K562 (cell line): Measurements from ENCODE around the gene SNX1. TPM values are rescaled to one million over a fixed set of nuclear protein-coding genes. Genes with fewer than 3 reads are reported as not detected.
A peak's percentile ranks its signal among the peaks of the same experiment; 100 is the strongest.

ENCODE experiments used
- ATAC-seq: fragments of 200-7000 bp; cut with Tn5 transposase; 3 replicates; pipeline ENCODE4 v1.9.1; 2020; ENCODE audit warnings: moderate library complexity
- BruUV-seq: library from RNA; stranded (reverse); fragments of 400-500 nt; replicated peaks from 2 replicates; lab custom pipeline; 2021; lab: Mats Ljungman, UMichigan
- CTCF ChIA-PET: fragments of 300-600 bp; formaldehyde crosslinking; extraction: SDS; loops from one replicate; lab custom pipeline; 2021; ENCODE audit warnings: low intra/inter-chr PET ratio; lab: Yijun Ruan, JAX
- POLR2A ChIA-PET: fragments of 300-600, 350-650 bp; sonication (Branson Sonifier 250); formaldehyde crosslinking; extraction: SDS; loops from one replicate; lab custom pipeline; 2021; ENCODE audit warnings: antibody characterized with exemption, inconsistent platforms; lab: Yijun Ruan, JAX
- DNase-seq, 4 experiments: peaks; one replicate each; pipeline versions ENCODE4 v3.0.0 to v3.0.0-alpha.2; 2011 to 2018; ENCODE audit warnings: low spot score in 3 of 4, mixed read lengths in 3 of 4; ENCODE audit errors: extremely low read depth in 1 of 4
- FAIRE-seq: peaks from 2 replicates; lab custom pipeline; 2011; peaks lifted over from hg19 to GRCh38; lab: Jason Lieb, UNC
- H2AFZ ChIP-seq: 2 replicates; pipeline ENCODE4 v1.6.0; 2011; ENCODE audit warnings: low read depth, low read length, control low read depth, inconsistent platforms
- H3K27ac ChIP-seq: fragments of 200-600 bp; 3 replicates; pipeline ENCODE4 v1.8.0; 2011; ENCODE audit warnings: low read depth, mild to moderate bottlenecking, control low read depth, inconsistent platforms, low read length, moderate library complexity, mixed read lengths; ENCODE audit errors: extremely low read depth
- H3K27me3 ChIP-seq, 2 experiments: fragments of 300-600 bp in 1 of 2; 2 replicates in 1 of 2; 3 replicates in 1 of 2; pipeline versions ENCODE4 v1.6.0 to v1.8.0; 2011; ENCODE audit warnings: inconsistent platforms in 2 of 2, low read length in 2 of 2, mild to moderate bottlenecking in 1 of 2, mixed read lengths in 1 of 2, moderate library complexity in 1 of 2; ENCODE audit not compliant: control insufficient read depth in 2 of 2, insufficient read depth in 2 of 2
- H3K36me3 ChIP-seq: fragments of 300-600 bp; 3 replicates; pipeline ENCODE4 v1.8.0; 2011; ENCODE audit warnings: mild to moderate bottlenecking, low read length, inconsistent platforms; ENCODE audit not compliant: control insufficient read depth, insufficient read depth
- H3K4me1 ChIP-seq, 2 experiments: fragments of 200-600 bp in 1 of 2; replicated peaks in 1 of 2; 2 replicates in 1 of 2; 3 replicates in 1 of 2; pipeline versions ENCODE4 v1.5.1 to v1.8.0; 2011; ENCODE audit warnings: inconsistent platforms in 2 of 2, low read length in 2 of 2, mild to moderate bottlenecking in 1 of 2, mixed read lengths in 1 of 2, moderate library complexity in 1 of 2; ENCODE audit not compliant: control insufficient read depth in 2 of 2, insufficient read depth in 2 of 2
- H3K4me2 ChIP-seq: 2 replicates; pipeline ENCODE4 v1.6.1; 2011; ENCODE audit warnings: low read length, control low read depth, inconsistent platforms, mixed read lengths; ENCODE audit not compliant: insufficient read depth
- H3K4me3 ChIP-seq: fragments of 200-600 bp; sonication (generic), shearing (Covaris generic); 2 replicates; pipeline ENCODE4 v1.5.1; 2016; ENCODE audit warnings: control low read depth, inconsistent platforms
- H3K79me2 ChIP-seq: fragments of 200-600 bp; 3 replicates; pipeline ENCODE4 v1.8.0; 2011; ENCODE audit warnings: low read length, inconsistent platforms; ENCODE audit not compliant: control insufficient read depth, insufficient read depth
- H3K9ac ChIP-seq, 2 experiments: 2 replicates each; pipeline versions ENCODE4 v1.6.0 to v1.6.1; 2011; ENCODE audit warnings: low read depth in 2 of 2, low read length in 2 of 2, control low read depth in 1 of 2, inconsistent platforms in 1 of 2, mild to moderate bottlenecking in 1 of 2, mixed read lengths in 1 of 2; ENCODE audit not compliant: insufficient read depth in 1 of 2
- H3K9me1 ChIP-seq: one replicate; pipeline ENCODE4 v1.6.0; 2011; ENCODE audit warnings: inconsistent platforms, mild to moderate bottlenecking, low read length, moderate library complexity; ENCODE audit not compliant: control insufficient read depth, insufficient read depth
- H3K9me3 ChIP-seq: replicated peaks from 2 replicates; pipeline ENCODE4 v1.5.1; 2011; ENCODE audit warnings: low read depth, low read length, inconsistent platforms; ENCODE audit not compliant: control insufficient read depth, insufficient read depth
- H4K20me1 ChIP-seq: replicated peaks from 2 replicates; pipeline ENCODE4 v1.6.1; 2011; ENCODE audit warnings: low read length, inconsistent platforms, mixed read lengths; ENCODE audit not compliant: control insufficient read depth, insufficient read depth
- BMI1 ChIP-seq: fragments of 150-350 bp; IDR thresholded peaks from 2 replicates; pipeline ENCODE4 v1.6.1; 2014; ENCODE audit warnings: low read length
- CEBPB ChIP-seq: fragments of 450-650 bp; IDR thresholded peaks from 2 replicates; pipeline ENCODE4 v1.6.1; 2016; ENCODE audit warnings: missing genetic modification characterization, missing compliant biosample characterization
- CEBPG ChIP-seq, 3 experiments: fragments of 200-800 bp in 1 of 3; sonication (Bioruptor generic) in 1 of 3; sonication (generic) in 1 of 3; formaldehyde crosslinking in 1 of 3; IDR thresholded peaks in 2 of 3; conservative IDR thresholded peaks in 1 of 3; 2 replicates each; pipeline versions ENCODE4 v1.6.1 to v1.8.0; 2016 to 2022; ENCODE audit warnings: missing compliant biosample characterization in 2 of 3, missing genetic modification characterization in 2 of 3, mild to moderate bottlenecking in 1 of 3, missing genetic modification reagents in 1 of 3
- WGBS: fragments of 100-300 bp; shearing (Covaris generic); methylation state at CpG from one replicate; pipeline ENCODE4 v1.1.6; 2016; ENCODE audit warnings: low coverage, mixed read lengths; ENCODE audit not compliant: insufficient coverage; ENCODE audit errors: missing lambda C conversion rate; 5-methylcytosine and 5-hydroxymethylcytosine counted together
- in situ Hi-C: fragments of 300-500 bp; cut with MboI; formaldehyde crosslinking; loops from 4 replicates; pipeline ENCODE4 v1.15.0; 2018; ENCODE audit warnings: inconsistent platforms, mixed read lengths
- intact Hi-C: fragments of 100-400 bp; cut with micrococcal nuclease; formaldehyde crosslinking; loops from 2 replicates; pipeline ENCODE4 v1.14.2; 2022
- polyA plus RNA-seq, 8 experiments: library from polyadenylated mRNA; depleted of rRNA in 4 of 8; stranded (reverse) in 5 of 8; unstranded in 3 of 8; fragments of >200 nt; fragmentation: Nextera tagmentation in 2 of 8; fragmentation: Illumina TruSeq in 1 of 8; extraction: Ambion mirVana in 2 of 8; extraction: Trizol in 1 of 8; gene quantifications; 2 replicates each; pipeline versions ENCODE4 v1.2.1 to v1.2.3, GENCODE V29; 2011 to 2014; ENCODE audit warnings: inconsistent platforms in 1 of 8, missing spikeins in 1 of 8
- total RNA-seq, 7 experiments: library from RNA; depleted of rRNA in 6 of 7; stranded (reverse); fragments of >200 nt in 6 of 7; fragmentation: Illumina TruSeq in 2 of 7; extraction: Trizol in 2 of 7; gene quantifications; 2 replicates each; pipeline versions ENCODE4 v1.2.1 to v1.2.3, GENCODE V29; 2011 to 2021; ENCODE audit warnings: low replicate concordance in 1 of 7
- TF ChIP-seq, protein P1 (sequence below): fragments of 250-450 bp; sonication (Bioruptor Pico); IDR thresholded peaks from 2 replicates; pipeline ENCODE4 v1.5.0; 2022; ENCODE audit warnings: mild to moderate bottlenecking
- TF ChIP-seq, protein P2 (sequence below): fragments of 450-650 bp; IDR thresholded peaks from 2 replicates; pipeline ENCODE4 v1.7.0; 2016; ENCODE audit warnings: borderline replicate concordance

Gene SNX1
- total and polyA plus RNA-seq, 9 of the 15 experiments (the other 6 are each of a cell fraction or from before 2014, with no cell fraction given), result 11.0 to 105 (median 59.9) TPM

DNA sequence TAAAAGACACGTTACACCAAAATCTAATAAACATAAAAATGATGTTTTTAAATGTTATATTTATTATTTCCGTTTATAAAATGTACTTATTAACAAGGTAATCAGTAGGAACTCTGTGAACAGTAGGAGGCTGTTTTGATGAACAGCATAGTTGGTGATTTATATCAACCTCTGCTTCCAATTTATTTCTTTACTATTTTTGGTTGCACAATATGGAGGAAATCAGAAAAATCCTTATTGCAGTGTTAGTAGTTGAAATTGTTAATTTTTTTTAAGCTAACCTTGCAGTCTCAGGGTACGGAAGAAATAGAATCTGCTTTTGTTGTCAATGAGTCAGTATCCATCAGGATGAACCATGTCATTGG lies 50.7 kb downstream of the SNX1 start:
- peaks cover 52 to 78% of the 10 kb centered on the region in 2 experiments for H3K4me1 ChIP-seq
- FAIRE-seq, result no peak
- peaks cover 4% of the 10 kb centered on the region for H3K9me1 ChIP-seq
- no peaks in the 10 kb centered on the region for H3K9me3 ChIP-seq
- H3K9ac ChIP-seq, result peak overlapping the region in 1 of 2 experiments; percentile 59; a peak in 3 of 4 replicates
- H4K20me1 ChIP-seq, result peaks cover 10% of the 10 kb centered on the region; the same call in 1 of the 2 replicates
- peak overlapping the region; percentile 64 for H3K27ac ChIP-seq
- POLR2A ChIA-PET, result interaction anchor here (0.5 to 6.1 kb wide), 8 partner anchors 9 to 523 kb away, joined by 3 to 34 read pairs (median 3); partner anchors contain the start of genes CIAO2A, PPIB and TRIP4
- DNase-seq, result no peak
- no peaks in the 10 kb centered on the region for H3K79me2 ChIP-seq
- intact Hi-C loops (no loop called here), in situ Hi-C loops (no loop called here)
- TF ChIP-seq, protein P1, sequence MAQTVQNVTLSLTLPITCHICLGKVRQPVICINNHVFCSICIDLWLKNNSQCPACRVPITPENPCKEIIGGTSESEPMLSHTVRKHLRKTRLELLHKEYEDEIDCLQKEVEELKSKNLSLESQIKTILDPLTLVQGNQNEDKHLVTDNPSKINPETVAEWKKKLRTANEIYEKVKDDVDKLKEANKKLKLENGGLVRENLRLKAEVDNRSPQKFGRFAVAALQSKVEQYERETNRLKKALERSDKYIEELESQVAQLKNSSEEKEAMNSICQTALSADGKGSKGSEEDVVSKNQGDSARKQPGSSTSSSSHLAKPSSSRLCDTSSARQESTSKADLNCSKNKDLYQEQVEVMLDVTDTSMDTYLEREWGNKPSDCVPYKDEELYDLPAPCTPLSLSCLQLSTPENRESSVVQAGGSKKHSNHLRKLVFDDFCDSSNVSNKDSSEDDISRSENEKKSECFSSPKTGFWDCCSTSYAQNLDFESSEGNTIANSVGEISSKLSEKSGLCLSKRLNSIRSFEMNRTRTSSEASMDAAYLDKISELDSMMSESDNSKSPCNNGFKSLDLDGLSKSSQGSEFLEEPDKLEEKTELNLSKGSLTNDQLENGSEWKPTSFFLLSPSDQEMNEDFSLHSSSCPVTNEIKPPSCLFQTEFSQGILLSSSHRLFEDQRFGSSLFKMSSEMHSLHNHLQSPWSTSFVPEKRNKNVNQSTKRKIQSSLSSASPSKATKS (CRISPR knock-in tag), result no peak
- TF ChIP-seq CEBPB (tag) (peak; percentile 82), BMI1 (no peak), CEBPG (CRISPR knock-in tag; IDR thresholded peaks at IDR 0.05) (no peak), CEBPG (tag; conservative IDR thresholded peaks at IDR 0.05 in 1 of 2, IDR thresholded peaks at IDR 0.05 in 1 of 2) (0 out of 4 replicates have a peak, but pooled peaks of 1 of the 2 experiments have one; percentile 15)
- TF ChIP-seq, protein P2, sequence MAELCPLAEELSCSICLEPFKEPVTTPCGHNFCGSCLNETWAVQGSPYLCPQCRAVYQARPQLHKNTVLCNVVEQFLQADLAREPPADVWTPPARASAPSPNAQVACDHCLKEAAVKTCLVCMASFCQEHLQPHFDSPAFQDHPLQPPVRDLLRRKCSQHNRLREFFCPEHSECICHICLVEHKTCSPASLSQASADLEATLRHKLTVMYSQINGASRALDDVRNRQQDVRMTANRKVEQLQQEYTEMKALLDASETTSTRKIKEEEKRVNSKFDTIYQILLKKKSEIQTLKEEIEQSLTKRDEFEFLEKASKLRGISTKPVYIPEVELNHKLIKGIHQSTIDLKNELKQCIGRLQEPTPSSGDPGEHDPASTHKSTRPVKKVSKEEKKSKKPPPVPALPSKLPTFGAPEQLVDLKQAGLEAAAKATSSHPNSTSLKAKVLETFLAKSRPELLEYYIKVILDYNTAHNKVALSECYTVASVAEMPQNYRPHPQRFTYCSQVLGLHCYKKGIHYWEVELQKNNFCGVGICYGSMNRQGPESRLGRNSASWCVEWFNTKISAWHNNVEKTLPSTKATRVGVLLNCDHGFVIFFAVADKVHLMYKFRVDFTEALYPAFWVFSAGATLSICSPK, result no peak
- peaks cover 25% of the 10 kb centered on the region for H3K36me3 ChIP-seq
- WGBS, result 20% methylated on average over 3 of the region's 3 CpGs
- peak overlapping the region; percentile 73 for H3K4me2 ChIP-seq
- no peak for ATAC-seq
- no peaks in the 10 kb centered on the region for H3K27me3 ChIP-seq
- CTCF ChIA-PET, result no interaction called here
- H3K4me3 ChIP-seq, result 0 out of 2 replicates have a peak overlapping the region, but pooled peaks have one; percentile 7
- BruUV-seq, result no TSS peak
- H2AFZ ChIP-seq, result peak overlapping the region; percentile 66
